ENCODE measurements around the gene CD83. TPM values are rescaled to one million over a fixed set of nuclear protein-coding genes. Genes with fewer than 3 reads are reported as not detected.

Gene CD83
- total and polyA plus RNA-seq, 2 of the 4 experiments (the other 2 are of a cell fraction): 2.0 to 2.5 TPM

DNA sequence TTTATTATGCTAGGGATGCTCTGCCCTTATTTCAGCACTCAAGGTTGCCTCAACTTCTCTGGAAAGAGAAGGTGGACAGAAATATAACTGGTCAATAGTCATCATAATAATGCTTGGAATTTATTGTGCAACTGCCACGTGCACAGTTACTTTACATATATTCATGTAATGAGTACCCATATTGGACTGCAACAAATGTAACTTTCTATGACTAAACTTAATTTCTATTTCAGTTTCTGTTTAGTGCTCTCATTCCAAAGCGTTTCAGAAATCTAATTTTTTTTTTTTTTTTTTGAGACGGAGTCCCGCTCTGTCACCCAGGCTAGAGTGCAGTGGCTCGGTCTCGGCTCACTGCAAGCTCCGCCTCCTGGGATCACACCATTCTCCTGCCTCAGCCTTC lies 28.3 kb upstream of the CD83 start:
- H3K79me1 ChIP-seq (ENCODE audit: low read depth in 1 of 2, low read length in 2 of 2): no peaks in the 10 kb centered on the region
- no peak overlapping the region for H4K91ac ChIP-seq (ENCODE audit: insufficient read depth, low read depth, low read length)

More for the DNA sequence above, 28.3 kb upstream of the CD83 start:
- peaks cover 22% of the 10 kb centered on the region for H3K27me3 ChIP-seq (ENCODE audit: control insufficient read depth, insufficient read depth, low read length)
- H4K8ac ChIP-seq (ENCODE audit: low read depth in 2 of 2, low read length in 2 of 2): no peak overlapping the region
- H3K14ac ChIP-seq (replicated peaks; ENCODE audit: low read depth, low read length): no peak overlapping the region
- H3K18ac ChIP-seq (ENCODE audit: low read depth, low read length): no peak overlapping the region
- H3K4me3 ChIP-seq (ENCODE audit: insufficient read depth, low read depth, low read length): no peak overlapping the region
- intact Hi-C loops (cut with micrococcal nuclease) (no loop called here), in situ Hi-C loops (cut with MboI; ENCODE audit: low sequenced_read_pairs) (no loop called here), dilution Hi-C loops (cut with HindIII; ENCODE audit: low sequenced_read_pairs, unreplicated experiment) (no loop called here)
- no CpG with 5 or more reads among the region's 7 CpGs for WGBS, 2 experiments (ENCODE audit: extremely low coverage in 2 of 2, insufficient read length in 1 of 2)
- DNase-seq: no peak
- H3K9me3 ChIP-seq (ENCODE audit: control insufficient read depth, insufficient read depth, low read length): no peaks in the 10 kb centered on the region; the same call in 1 of the 2 replicates
- no peaks in the 10 kb centered on the region for H3K4me1 ChIP-seq (ENCODE audit: control insufficient read depth, insufficient read depth, low read length)
- no peaks in the 10 kb centered on the region for H3K36me3 ChIP-seq (ENCODE audit: control insufficient read depth, insufficient read depth, low read length)
- POLR2A ChIA-PET (ENCODE audit: unreplicated experiment): no interaction called here
- no peaks in the 10 kb centered on the region for H3K9me1 ChIP-seq (ENCODE audit: insufficient read depth, low read length)
- no peak overlapping the region for H2AFZ ChIP-seq (replicated peaks; ENCODE audit: low read length, poor library complexity)
- H3K9ac ChIP-seq (ENCODE audit: low read depth, low read length): no peak overlapping the region
- H2AK5ac ChIP-seq (ENCODE audit: low read depth, low read length): no peak overlapping the region
- H2BK20ac ChIP-seq (ENCODE audit: low read depth, low read length): no peak overlapping the region
- no peak overlapping the region for H3K4me2 ChIP-seq (ENCODE audit: low read depth, low read length)
- no peak overlapping the region for H2BK5ac ChIP-seq (ENCODE audit: low read depth, low read length, poor library complexity, severe bottlenecking)
- no peaks in the 10 kb centered on the region for H4K20me1 ChIP-seq (ENCODE audit: insufficient read depth, low read length)
- no peak overlapping the region for H3K4ac ChIP-seq (ENCODE audit: low read depth, low read length)
- no TSS peak for BruUV-seq (replicated peaks)
- H3K56ac ChIP-seq (ENCODE audit: extremely low read depth, insufficient read depth, low read length): no peak overlapping the region
- H2BK15ac ChIP-seq (ENCODE audit: low read depth, low read length): no peak overlapping the region
- CTCF ChIA-PET: no interaction called here
- no peak overlapping the region for H2AK9ac ChIP-seq (replicated peaks; ENCODE audit: low read depth, low read length, poor library complexity)
- TF ChIP-seq MAZ (IDR thresholded peaks at IDR 0.05; ENCODE audit: borderline replicate concordance, low read depth, low read length): no peak
- peak; percentile 31; the same call in 1 of the 2 replicates for TF ChIP-seq CEBPB (IDR thresholded peaks at IDR 0.05; ENCODE audit: low read depth, low read length)
- no peak overlapping the region for H3K27ac ChIP-seq (ENCODE audit: insufficient read depth, low read length)
- ATAC-seq (ENCODE audit: low read depth): no peak
- H2BK120ac ChIP-seq (ENCODE audit: low read depth, low read length): no peak overlapping the region
- H3K23ac ChIP-seq (ENCODE audit: low read depth, low read length): no peak overlapping the region
- H4K5ac ChIP-seq (ENCODE audit: low read depth, low read length): no peak overlapping the region

All from IMR-90 (cell line).